ENCODE data around the gene GLI2.

Gene GLI2

GRCh38 chr2:120771781-120772208 is 36.1 kb downstream of the GLI2 start:
- DNase-seq: peak; percentile 24

DNA sequence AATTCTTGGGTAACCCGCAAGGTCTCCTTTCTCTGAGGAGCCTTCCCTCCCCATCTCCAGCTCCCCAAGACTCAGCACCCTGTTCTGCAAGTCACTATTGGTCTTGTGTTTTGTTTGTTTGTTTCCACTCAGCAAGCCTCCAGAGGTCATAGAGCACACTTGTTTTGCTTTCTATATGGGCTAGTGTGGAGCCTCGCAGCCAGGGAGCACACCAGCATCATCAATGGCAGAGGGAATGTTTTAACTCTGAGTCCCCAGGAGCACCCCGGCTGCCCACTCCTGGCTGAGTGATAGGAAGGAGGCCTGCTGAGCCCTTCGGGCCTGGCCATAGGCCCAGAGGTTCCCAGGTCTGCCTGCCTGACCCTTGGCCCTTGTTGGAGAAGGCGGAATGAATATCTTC is 36.6 kb downstream of the GLI2 start:
- peak; percentile 27 for DNase-seq

DNA sequence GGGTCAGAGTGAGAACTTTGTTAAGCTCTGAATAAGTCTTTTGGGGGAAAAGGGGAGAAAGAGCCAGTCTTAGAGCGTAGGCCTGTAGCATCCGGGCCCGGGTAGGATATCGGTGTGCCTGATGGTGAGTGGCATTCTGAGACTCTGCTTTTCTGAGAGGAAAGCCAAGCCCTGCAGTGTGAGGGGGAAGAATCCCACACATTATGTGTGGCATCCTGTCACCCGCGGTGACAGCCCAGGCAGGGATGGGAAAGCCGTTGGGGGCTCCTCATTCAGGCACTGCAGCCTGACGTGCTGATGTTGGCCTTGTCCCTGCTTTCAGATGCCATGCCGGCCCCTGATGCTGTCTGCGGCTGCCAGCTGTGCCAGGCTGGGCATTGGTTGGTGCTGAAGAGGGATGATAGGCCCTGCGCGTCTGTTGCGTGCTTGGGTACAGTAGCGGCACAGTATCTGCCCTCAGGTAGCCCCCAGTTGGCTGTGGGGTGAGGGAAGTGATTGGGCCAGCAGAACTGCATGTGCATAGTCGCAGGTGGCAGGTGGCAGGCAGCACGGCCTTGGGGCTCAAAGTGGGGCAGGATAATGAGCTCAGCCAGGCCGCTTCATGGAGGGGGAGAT is 37.6 kb downstream of the GLI2 start:
- DNase-seq: peak; percentile 23

- peak; percentile 20 for DNase-seq
Measured at GRCh38 chr2:120774557-120775160, 39.0 kb downstream of the GLI2 start.

- no peak for DNase-seq
Measured at GRCh38 chr2:120775194-120775593, 39.5 kb downstream of the GLI2 start.

DNA sequence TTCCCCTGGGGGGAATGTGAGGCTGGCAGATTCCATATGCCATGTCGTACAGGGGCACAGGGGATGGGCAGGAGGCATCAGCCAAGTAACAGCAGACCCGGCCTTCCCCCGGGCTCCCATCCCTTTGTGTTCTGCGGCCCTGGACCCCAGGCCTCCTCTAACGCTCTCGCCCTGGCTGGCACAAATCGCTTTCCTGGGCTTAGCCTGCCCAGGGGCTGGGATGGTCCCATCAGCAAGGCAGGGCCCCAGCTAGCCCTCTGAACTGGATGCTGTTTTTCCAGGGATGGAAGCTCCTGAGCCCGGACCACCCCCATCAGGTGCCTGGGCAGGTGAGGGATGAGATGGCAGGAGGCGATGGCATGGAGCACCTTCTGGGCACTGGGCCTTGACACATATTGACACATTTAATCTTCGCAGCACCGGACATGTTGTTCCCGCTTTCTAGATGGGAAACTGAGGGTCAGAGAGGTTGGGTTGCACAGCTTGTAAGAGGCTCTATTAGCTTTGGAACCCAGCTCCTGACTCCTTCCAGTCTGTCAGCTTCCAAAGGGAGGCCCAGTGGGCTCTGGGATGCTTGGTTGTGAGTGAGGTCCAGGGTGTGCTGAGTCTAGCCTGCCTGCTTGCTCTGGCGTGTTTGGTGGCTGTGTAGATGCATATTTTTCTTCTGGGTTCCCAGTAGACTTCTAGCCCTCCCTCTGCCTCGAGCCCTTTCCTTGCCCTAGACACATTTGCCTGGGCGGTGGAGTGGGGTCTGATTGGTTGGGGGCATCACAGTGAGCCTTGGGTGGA is 40.3 kb downstream of the GLI2 start:
- DNase-seq: peak; percentile 19

GRCh38 chr2:120776649-120777048 is 41.0 kb downstream of the GLI2 start:
- DNase-seq: no peak

DNA sequence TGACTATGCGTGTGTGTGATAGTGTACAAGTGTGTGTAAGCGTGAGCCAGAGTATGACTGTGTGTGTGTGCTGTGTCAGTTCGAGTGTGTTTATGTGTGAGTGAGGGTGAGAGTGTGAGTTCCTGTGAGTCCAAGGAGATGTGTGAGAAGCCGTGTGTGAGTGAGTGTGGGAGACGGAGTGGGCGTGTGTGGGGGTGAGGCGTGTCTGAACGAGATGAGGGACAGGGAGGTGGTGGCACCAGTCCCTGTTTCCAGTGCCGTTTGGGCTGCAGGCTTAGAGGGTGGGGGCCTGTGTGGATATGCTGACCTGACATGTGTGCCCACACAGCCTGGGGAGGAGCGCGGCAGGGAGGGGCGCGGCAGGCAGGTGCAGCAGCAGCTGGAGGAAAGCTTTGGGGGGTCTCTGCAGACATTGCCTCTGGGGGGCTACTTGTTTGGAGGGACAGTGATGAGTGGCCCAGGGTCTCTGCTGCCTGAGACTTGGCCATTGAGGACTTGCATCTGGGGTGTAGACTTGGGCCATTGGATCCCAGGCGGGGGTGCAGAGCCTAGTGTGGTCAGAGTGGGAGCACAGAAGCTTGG is 41.6 kb downstream of the GLI2 start:
- DNase-seq: peak; percentile 18

- peak; percentile 12 for DNase-seq
Measured at GRCh38 chr2:120777787-120778186, 42.1 kb downstream of the GLI2 start.

- peak; percentile 31 for DNase-seq
Measured at GRCh38 chr2:120778244-120778643, 42.6 kb downstream of the GLI2 start.

DNA sequence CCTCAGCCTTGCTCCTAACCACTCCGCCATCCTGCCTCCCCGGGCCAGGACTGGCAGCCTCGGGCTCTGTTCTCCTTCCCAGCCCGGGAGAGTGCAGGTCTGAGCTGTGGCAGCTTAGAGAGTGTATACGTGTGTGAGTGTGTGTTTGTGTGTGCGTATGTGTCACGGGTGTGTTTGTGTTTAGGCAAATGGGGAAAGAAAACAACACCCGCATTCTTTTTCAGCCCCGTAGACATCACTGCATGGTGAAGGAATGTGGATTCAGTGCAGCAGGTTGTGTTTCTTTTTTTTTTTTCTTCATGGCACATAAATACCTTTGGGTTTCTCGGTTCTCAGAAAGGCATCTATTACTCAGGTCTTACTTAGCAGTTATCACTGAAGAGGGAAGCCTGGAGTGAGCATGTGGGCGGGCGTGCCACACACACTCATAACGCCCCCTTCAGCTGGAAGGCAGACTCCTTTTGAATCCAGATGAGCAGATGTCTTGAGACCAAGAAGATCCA is 44.2 kb downstream of the GLI2 start:
- no peak for DNase-seq

- DNase-seq: no peak
Measured at GRCh38 chr2:120780402-120780801, 44.7 kb downstream of the GLI2 start.

- no peak for DNase-seq
Measured at GRCh38 chr2:120783371-120783791, 47.7 kb downstream of the GLI2 start.

DNA sequence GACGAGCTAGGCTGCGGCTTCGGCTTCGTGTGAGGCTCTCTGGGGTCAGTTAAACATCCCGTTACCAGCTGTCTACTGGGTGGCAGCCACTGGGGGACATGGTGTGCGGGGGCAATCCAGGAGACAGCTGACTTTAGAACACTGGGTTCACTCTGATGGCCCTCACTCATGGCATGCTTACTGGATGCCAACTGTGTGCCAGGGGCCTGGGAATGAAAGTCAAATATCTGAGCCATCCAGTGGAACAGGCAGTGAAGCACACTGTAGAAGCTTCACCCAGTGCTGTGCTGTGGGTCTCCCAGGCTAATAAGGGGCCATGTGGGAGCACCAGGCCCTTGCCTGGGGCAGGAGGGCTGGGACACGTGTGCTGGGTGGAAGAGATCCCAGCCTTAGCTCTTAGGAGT is 48.3 kb downstream of the GLI2 start:
- DNase-seq: no peak

Measured in left hindlimb (tissue), 1 donor.